Activated CD4-positive, alpha-beta T cell treated with anti-CD3 and anti-CD28 coated beads, Interleukin-2, amount 50 U/mL, for 16 hours (primary cell): ENCODE results near the gene MOV10L1.
"Not testable (repeated sequence)": the region's sequence is repeated elsewhere in the genome, so short reads cannot be mapped to it uniquely, and the experiment has no call there.

Experiments used
- DNase-seq: peaks from one replicate; pipeline ENCODE4 v3.0.0-alpha.2; 2020

MOV10L1 gene

DNA sequence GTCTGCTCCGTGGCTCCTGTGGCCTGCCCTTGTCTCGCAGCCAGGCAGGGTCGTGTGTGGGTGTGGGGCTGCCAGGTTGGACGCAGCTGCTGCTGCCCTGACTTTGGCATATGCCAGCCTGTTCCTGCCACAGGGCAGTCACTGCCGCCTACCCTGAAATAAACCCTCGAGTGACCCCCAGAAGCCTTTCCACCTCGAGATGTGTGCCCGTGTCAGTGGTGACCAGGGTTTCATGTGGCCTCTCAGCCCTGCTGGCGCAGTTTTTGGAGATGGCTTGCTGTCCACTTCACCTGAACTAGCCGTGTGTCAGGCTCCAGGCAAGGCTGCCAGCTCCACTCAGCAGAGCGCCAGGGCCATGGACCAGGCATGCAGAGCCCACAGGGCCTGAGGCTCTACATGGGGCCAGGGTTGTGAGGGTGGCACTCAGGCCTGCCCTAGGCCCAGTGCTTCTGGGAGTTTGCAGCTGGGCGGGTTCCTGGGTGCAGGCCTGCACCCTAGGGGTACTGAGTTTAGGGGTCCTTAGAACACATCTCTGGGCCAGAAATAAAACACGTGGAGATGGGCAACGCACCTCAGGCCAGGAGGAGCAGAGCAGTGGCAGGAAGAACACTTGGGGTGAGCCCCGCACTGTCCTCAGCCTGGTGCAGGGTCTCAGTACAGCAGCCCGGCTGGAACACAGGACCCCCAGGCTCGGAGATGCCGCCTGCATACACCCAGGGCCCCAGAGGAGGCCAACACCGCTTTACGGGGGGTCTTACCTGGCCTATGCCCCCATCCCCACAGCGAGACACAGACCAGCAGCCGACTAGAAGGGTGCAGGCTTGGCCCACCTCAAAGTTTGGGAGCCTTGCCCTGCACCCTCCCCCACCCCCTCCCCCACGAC is 71.9 kb downstream of the MOV10L1 start:
- DNase-seq, result no peak

GRCh38 chr22:50162391-50162956 is 72.7 kb downstream of the MOV10L1 start:
- no peak for DNase-seq

- no peak for DNase-seq
These were observed 75.8 kb downstream of the MOV10L1 start for GRCh38 chr22:50165436-50166123.

- no peak for DNase-seq
These were observed 78.1 kb downstream of the MOV10L1 start for GRCh38 chr22:50167689-50168489.

DNA sequence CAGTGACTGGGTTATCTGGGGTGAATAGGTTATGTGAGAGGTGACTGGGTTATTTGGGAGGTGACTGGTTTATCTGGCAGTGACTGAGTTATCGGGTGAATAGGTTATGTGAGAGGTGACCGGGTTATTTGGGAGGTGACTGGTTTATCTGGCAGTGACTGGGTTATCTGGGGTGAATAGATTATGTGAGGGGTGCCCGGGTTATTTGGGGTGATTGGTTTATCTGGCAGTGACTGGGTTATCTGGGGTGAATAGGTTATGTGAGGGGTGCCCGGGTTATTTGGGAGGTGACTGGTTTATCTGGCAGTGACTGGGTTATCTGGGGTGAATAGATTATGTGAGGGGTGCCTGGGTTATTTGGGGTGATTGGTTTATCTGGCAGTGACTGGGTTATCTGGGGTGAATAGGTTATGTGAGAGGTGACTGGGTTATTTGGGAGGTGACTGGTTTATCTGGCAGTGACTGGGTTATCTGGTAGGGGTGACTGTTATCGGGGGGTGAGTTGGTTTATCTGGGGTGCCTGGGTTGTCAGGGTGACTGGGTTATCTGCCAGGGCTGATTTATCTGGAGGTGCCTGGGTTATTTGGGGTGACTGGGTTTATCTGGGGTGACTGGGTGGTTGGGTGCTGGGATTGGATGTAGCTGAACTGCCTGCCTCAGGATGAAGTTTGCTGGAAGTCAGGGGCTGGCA is 78.8 kb downstream of the MOV10L1 start:
- not testable (repeated sequence) for DNase-seq

DNA sequence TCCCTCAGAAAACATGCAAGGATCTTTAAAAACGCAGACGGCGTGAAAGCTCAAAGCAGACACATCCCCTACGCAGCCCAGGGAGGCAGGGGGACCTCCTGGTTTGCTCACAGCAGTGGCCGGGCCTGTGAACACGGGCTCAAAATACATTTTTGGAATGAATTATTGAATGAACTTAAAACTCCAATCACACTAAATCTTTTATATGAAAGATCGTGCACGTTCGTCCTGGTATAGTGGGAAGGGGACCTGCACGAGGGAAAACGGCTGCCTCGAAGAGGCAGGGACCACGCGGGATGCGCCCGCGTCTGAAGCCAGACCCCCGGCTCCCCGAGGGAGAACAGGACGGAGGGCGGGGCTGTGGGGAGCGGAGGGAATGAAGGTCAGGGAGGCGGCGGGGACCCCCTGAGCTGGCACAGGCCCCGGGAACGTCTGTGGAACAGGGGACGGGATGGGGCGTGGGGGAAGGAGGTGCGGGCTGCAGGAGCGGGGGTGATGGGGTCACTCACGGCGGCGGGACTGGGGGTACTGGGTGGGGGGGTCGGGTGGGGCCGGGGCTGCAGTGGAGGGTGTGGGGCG is 79.5 kb downstream of the MOV10L1 start:
- DNase-seq, result no peak

DNA sequence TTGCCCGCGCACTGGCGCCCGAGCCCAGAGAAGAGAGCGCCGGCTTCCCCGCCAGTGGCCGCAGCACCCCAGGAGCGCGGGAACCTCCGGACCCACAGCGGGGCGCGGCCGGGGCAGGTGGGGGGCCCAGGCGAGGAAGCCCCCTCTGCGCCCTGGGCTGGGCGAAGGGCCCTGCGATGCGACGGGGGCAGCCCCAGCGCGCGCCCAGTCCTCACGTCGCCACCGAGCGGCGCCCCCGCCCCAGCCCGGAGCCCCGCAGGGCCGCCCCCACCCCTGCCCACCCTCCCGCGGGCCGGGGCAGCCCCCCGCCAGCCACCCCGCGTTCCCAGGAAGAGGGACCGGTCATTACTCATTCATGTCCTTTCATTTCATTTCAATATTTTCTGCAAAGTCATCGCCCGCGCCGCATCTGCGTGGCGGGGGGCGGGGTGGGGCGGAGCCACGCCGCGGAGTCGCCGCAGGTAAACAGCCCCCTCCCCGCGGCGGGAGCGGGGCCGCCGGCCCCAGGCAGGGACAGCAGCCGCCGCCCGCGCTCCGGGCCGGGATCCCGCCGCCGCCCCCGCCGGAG is 80.1 kb downstream of the MOV10L1 start:
- peak; percentile 75 for DNase-seq

GRCh38 chr22:50170453-50171318 is 80.9 kb downstream of the MOV10L1 start, which contains the start of gene PANX2:
Gene PANX2, plus strand, starts transcription at chr22:50170731. Its CDS starts 0 bp downstream, at chr22:50170731.
- DNase-seq, result no peak

DNA sequence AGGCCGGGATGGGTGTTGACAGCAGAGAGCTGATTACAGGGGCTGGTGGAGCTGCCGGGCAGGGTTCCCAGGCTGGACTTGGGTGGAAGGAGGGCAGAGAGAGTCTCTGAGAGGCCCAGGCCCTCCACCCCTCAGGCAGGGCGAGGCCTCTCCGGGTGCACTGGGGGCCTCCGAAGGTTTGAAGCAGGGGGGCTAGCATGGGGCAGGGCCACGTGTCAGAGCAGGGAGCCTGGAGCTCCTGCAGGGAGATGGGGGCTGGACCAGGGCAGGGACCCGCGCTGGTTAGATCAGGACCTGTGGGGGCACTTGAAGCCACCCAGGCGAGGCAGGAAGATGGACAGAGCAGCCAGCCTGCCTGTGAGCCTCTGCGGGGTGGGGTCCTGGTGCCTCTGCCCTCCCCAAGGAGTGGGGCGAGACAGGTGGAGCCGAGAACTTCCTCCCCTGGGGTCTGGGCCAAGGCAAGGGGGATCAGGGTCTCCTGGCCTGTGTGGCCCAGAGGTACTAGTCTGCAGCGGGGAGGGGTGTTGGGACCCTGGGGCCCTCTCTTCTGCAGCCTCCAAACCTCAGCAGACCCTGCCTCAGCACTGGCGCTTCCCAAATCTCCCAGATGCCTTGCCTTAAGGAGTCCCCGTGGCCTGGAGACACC is 81.6 kb downstream of the MOV10L1 start:
- DNase-seq, result no peak

GRCh38 chr22:50171965-50172421 is 82.2 kb downstream of the MOV10L1 start:
- DNase-seq, result no peak

GRCh38 chr22:50173311-50173982 is 83.6 kb downstream of the MOV10L1 start:
- DNase-seq, result no peak

DNA sequence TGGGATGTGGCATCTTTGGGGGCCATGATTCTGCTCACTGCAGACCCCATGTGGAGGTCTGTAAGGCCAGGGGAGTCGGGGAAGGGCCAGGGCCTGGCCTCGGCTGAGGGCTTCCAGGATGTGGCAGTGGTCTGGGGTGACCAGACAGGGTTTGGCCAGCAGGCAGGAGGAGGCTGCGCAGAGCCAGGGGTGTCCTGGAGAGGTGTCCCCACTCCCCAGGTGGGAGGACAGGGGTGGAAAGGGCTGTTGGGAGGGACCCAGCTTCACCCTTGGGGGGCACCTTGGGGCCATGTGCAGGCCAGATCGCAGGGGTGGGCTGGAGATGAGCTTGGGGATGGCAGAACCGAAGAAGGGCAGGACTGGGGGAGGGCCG is 84.2 kb downstream of the MOV10L1 start:
- no peak for DNase-seq

GRCh38 chr22:50174382-50175190 is 84.8 kb downstream of the MOV10L1 start:
- no peak for DNase-seq

DNA sequence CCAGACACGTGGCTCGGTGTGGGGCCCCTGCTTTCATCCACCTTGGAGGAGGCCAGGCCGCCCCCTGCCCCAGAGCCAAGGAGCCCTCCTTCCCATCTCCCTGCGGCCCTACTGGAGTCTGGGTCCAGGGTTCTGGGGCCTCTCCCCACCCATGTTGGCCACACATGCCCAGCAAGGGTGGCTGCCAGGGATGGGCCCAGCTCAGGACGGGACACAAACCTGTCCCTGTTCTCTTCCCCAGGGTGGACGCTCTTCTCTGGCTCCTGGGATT is 85.3 kb downstream of the MOV10L1 start:
- no peak for DNase-seq

GRCh38 chr22:50175921-50176849 is 86.4 kb downstream of the MOV10L1 start:
- no peak for DNase-seq

GRCh38 chr22:50176850-50177536 is 87.2 kb downstream of the MOV10L1 start:
- DNase-seq, result no peak
